ENCODE measurements around the gene AP1B1. TPM values are rescaled to one million over a fixed set of nuclear protein-coding genes. Genes with fewer than 3 reads are reported as not detected.
"Not testable (repeated sequence)": the region's sequence is repeated elsewhere in the genome, so short reads cannot be mapped to it uniquely, and the experiment has no call there.

The AP1B1 gene
- total and polyA plus RNA-seq, 3 donors from 2014 or later, result 71.8 to 92.0 (median 79.8) TPM

DNA sequence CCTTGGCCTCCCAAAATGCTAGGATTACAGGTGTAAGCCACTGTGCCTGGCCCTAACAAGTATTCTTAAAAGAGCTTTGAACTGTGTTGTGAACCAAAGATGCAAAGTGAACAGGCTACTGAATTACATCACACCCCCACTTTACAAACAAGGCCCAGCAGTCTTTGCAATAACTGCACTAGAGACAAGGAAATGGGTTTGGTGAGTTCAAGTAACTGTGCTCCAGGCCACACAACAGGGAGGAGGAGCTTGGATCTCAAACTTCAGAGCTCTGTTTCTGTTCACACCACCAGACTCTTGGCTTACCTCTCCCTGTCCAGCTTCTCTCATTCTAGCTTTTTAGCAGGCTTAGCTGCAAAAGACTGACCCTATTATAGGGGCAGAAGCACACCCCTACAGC lies 42.4 kb downstream of the AP1B1 start:
- intact Hi-C loops (cut with DNase I; ENCODE audit: low total_unique reads), result no loop called here
- Histone ChIP-seq H3K36me3 (ENCODE audit: low read depth, missing control alignments) (no peaks in the 10 kb centered on the region), H3K9me3 (no peaks in the 10 kb centered on the region), H3K4me3 (no peak overlapping the region), H3K27ac (no peak overlapping the region), H3K4me1 (no peaks in the 10 kb centered on the region), H3K27me3 (no peaks in the 10 kb centered on the region)
- TF ChIP-seq, protein P1, sequence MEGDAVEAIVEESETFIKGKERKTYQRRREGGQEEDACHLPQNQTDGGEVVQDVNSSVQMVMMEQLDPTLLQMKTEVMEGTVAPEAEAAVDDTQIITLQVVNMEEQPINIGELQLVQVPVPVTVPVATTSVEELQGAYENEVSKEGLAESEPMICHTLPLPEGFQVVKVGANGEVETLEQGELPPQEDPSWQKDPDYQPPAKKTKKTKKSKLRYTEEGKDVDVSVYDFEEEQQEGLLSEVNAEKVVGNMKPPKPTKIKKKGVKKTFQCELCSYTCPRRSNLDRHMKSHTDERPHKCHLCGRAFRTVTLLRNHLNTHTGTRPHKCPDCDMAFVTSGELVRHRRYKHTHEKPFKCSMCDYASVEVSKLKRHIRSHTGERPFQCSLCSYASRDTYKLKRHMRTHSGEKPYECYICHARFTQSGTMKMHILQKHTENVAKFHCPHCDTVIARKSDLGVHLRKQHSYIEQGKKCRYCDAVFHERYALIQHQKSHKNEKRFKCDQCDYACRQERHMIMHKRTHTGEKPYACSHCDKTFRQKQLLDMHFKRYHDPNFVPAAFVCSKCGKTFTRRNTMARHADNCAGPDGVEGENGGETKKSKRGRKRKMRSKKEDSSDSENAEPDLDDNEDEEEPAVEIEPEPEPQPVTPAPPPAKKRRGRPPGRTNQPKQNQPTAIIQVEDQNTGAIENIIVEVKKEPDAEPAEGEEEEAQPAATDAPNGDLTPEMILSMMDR (IDR thresholded peaks at IDR 0.05), result no peak
- no peak for TF ChIP-seq POLR2A (IDR thresholded peaks at IDR 0.05)
- DNase-seq, result no peak

DNA sequence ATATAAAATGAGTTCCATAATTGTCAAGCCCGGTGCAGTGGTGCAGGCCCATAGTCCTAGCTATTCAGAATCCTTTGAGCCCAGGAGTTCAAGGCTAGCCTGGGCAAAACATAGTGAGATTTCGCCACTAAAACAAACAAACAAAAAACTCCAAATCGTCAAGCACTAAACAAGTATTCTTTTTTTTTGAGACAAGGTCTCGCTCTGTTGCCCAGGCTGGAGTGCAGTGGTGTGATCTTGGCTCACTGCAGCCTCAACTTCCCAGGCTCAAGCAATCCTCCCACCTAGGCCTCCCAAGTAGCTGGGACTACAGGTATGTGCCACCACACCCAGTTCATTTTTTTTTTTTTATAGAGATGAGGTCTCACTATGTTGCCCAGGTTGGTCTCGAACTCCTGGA lies 43.5 kb downstream of the AP1B1 start:
- H3K4me3 ChIP-seq; H3K27me3 ChIP-seq; H3K27ac ChIP-seq; DNase-seq; H3K9me3 ChIP-seq; H3K36me3 ChIP-seq (ENCODE audit: low read depth, missing control alignments); intact Hi-C loops (cut with DNase I; ENCODE audit: low total_unique reads); H3K4me1 ChIP-seq: not testable (repeated sequence)
- 79 to 88% methylated on average over 5 of the region's 5 CpGs for WGBS, 2 donors

DNA sequence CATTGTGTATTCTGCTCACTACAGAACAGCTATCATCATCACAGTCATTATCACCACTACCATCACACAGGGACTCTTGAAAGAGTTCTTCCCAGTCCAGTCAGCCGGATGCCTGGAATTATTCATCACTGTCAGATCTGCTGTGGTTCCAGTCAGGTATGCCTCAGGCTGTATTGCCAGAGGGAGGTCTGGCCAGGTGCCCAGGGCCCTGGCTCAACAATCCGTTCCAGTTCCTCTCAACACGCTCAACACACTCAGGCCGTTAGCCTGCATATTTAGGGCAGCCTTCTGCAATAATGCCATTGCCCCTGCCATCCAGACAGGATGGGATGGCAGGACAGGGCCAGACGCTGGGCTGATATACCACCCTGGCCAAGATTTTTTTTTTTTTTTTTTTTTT lies 44.2 kb downstream of the AP1B1 start:
- Histone ChIP-seq H3K36me3 (ENCODE audit: low read depth, missing control alignments) (no peaks in the 10 kb centered on the region), H3K4me1 (no peaks in the 10 kb centered on the region), H3K27me3 (no peaks in the 10 kb centered on the region), H3K27ac (no peak overlapping the region), H3K4me3 (no peak overlapping the region), H3K9me3 (no peaks in the 10 kb centered on the region)
- no peak for DNase-seq
- intact Hi-C loops (cut with DNase I; ENCODE audit: low total_unique reads), result no loop called here
- TF ChIP-seq POLR2A (IDR thresholded peaks at IDR 0.05), result no peak
- TF ChIP-seq, protein P1 (IDR thresholded peaks at IDR 0.05), result no peak
- 36 to 47% methylated on average over 5 of the region's 5 CpGs for WGBS, 2 donors

DNA sequence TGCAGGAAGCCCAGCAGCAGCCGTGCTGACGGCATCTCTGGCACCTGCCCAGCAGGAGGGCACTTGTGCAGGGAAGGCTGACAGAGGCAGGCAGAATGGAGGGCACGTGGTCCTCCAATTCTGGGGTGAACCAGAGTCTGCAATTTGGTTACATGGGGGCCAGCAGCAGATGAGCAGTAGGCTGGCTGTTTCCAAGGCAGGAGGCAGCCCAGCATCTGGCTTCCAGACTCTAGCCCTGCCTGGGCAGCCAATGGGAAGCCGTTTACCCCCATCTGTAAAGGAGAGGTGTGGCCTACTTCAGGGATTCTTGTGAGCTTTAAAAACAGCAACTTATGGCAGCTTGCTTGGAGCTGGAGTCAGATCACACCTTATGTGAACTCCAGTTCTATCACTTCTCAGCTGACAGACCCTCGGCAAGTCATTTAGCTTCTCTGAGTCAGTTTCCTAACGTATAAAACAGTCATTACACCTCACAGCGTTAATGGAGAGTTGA lies 45.0 kb downstream of the AP1B1 start:
- H3K27ac ChIP-seq, result no peak overlapping the region
- WGBS, 2 donors, result 83 to 84% methylated on average over 7 of the region's 7 CpGs
- no peak for TF ChIP-seq POLR2A (IDR thresholded peaks at IDR 0.05)
- TF ChIP-seq, protein P1 (IDR thresholded peaks at IDR 0.05), result no peak
- intact Hi-C loops (cut with DNase I; ENCODE audit: low total_unique reads), result no loop called here
- H3K27me3 ChIP-seq, result no peaks in the 10 kb centered on the region
- no peak overlapping the region for H3K4me3 ChIP-seq
- DNase-seq, result no peak
- no peaks in the 10 kb centered on the region for H3K4me1 ChIP-seq
- no peaks in the 10 kb centered on the region for H3K9me3 ChIP-seq
- no peaks in the 10 kb centered on the region for H3K36me3 ChIP-seq (ENCODE audit: low read depth, missing control alignments)

DNA sequence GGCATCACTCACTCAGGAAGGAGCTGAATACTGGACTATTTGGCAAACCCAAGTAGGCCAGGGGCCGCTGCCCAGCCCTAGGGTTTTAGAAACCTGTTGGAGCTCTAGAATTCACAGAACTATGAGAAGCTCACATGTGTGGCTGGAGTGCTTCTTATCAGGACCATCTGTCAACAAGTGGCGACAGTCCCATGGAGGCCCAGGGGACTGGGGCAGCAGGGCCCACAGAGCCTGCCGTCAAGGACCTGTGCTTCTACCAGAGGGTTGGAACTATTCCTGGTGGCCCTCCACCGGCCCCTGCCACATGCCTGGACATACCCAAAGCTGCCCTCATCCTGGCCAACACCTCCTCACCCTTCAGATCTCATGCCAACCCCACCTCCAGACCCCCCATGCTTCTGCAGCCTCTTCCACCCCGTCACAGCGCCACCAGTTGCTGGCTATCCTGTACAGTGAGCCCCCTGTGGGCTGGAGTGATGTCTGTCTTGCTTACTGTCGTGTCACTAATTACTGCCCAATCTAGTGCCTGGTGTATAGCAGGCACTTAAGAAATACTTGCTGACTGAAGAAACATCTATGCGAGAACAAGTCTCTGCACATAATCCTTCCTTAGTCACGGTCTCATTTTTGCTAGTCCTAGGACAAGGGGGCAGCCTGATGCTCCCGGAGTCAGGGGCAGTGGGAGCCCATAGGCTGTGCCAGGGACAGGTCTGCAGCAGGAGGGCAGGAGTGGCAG lies 45.6 kb downstream of the AP1B1 start:
- H3K27ac ChIP-seq, result no peak overlapping the region
- intact Hi-C loops (cut with DNase I; ENCODE audit: low total_unique reads), result no loop called here

More for the DNA sequence above, 45.6 kb downstream of the AP1B1 start:
- Histone ChIP-seq H3K4me3 (no peak overlapping the region), H3K27me3 (no peaks in the 10 kb centered on the region), H3K9me3 (no peaks in the 10 kb centered on the region), H3K4me1 (no peaks in the 10 kb centered on the region), H3K36me3 (ENCODE audit: low read depth, missing control alignments) (no peaks in the 10 kb centered on the region)
- WGBS, 2 donors, result 90% methylated on average over 10 of the region's 10 CpGs
- TF ChIP-seq POLR2A (IDR thresholded peaks at IDR 0.05), result no peak
- TF ChIP-seq, protein P1 (IDR thresholded peaks at IDR 0.05), result no peak
- no peak for DNase-seq

All from testis (tissue), 3 donors.